HG03045 (cell line): Measurements from ENCODE around the gene LILRA1.
"Not testable (repeated sequence)": the region's sequence is repeated elsewhere in the genome, so short reads cannot be mapped to it uniquely, and the experiment has no call there.

ENCODE experiments used
- ATAC-seq: cut with Tn5 transposase; IDR thresholded peaks from one replicate; pipeline ENCODE4 v1.9.1; 2021; ENCODE audit warnings: mild to moderate bottlenecking, moderate library complexity; ENCODE audit not compliant: unreplicated experiment

LILRA1 gene

DNA sequence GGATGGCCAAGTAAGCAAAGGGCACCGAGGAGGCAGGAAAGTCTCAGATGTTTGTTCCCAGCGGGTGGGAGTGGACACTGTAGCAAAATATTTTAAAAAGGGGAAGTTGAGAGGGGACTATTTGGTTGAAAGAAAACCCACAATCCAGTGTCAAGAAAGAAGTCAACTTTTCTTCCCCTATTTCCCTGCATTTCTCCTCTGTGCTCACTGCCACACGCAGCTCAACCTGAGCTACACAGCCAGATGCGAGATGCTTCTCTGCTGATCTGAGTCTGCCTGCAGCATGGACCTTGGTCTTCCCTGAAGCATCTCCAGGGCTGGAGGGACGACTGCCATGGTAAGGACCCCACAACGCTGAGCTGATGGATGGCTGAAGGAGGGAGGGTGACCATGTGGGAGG lies at the start of gene LILRA1:
Gene LILRA1 (plus strand): TSS at position 188 of the 400 bp plus-strand sequence. CDS start 613 bp downstream, outside the sequence.
- ATAC-seq: not testable (repeated sequence)

DNA sequence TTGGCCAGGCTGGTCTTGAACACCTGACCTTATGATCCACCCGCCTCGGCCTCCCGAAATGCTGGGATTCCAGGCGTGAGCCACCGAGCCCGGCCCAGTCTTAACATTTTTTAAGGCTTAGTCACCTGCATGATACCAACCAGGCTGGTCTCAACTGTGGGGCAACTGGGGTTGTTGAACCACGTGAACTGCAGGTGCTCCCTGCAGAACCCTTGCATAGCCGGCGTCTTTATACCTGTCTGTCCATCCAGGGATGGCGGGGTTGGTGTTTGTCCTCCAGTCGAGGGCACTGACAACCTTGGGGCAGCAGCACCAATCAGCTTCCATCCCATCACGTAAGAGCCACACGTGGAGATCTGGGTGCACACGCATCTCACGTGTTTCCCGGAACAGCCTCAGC lies 44.6 kb upstream of the LILRA1 start:
- no peak for ATAC-seq

DNA sequence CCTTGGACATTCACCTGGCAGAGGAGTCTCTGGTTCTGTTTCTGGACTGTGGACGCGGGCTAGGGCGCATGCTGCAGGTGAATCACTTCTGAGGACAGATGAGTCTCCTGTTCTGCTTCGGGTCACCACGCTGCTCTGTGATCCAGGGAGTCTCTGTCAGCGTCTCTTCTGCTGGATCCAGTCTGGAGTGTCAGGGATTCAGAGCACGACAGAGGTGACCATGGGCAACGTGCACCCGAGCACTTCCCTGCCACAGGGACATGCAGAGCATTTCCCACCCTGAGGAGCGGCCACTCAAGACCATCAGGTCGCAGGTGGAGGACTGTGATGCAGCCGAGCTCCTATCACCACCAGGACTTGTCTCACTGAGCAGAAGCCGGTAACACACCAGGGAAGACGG lies 44.2 kb upstream of the LILRA1 start:
- no peak for ATAC-seq

DNA sequence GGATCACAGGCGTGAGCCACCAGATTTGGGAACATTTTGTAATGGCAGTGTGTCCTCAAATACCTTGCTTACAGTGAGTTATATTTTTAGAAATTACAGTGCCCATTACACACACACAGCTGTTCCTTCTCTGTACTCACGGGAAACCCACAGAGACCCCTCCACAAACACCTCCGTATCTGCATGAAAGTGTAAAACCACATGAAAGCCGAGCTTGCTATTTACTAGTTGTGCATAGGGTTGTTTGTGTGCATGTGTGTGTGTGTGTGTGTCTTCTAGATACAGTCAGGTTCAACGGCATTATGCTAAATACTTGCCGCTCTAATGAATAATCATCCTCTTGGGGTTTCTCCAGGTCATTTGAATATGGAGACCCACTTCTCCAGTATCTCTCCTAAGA lies 42.1 kb upstream of the LILRA1 start:
- no peak for ATAC-seq

DNA sequence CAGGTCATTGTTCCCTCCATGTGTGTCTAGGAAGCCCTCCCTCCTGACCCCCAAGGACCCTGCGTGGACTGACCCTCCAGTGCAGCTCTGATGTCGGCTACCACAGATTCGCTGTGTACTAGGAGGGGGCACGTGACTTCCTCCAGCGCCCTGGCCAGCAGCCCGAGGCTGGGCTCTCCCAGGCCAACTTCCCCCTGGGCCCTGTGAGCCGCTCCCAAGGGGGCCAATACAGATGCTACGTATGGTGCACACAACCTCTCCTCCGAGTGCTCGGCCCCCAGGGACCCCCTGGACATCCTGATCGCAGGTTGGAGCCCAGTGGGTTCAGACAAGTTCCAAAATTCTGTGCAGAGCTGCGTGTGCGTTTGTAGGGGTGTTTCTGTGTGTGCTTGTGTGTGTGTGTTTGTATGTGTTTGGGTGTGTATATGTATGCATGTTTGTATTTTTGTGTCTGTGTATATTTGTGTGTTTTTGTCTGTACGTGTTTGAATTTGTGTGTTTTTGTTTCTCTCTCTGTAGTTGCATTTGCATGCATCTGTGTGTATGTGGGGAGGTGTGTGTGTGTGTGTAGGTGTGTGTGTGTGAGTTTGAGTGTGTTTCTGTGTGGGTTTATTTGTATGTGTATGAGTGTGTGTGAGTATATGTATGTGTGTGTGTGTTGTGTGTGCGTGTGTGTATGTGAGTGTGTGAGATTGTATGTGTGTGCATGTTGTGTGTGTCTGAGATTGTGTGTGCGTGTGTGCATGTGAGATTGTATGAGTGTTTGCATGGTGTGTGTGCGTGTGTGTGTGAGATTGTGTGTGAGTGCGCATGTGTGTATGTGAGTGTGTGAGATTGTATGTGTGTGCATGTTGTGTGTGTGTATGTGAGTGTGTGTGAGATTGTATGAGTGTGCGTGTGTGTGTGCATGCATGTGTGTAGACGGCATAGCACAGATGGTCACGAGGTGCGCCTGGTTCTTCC lies 41.2 kb upstream of the LILRA1 start:
- ATAC-seq: no peak

DNA sequence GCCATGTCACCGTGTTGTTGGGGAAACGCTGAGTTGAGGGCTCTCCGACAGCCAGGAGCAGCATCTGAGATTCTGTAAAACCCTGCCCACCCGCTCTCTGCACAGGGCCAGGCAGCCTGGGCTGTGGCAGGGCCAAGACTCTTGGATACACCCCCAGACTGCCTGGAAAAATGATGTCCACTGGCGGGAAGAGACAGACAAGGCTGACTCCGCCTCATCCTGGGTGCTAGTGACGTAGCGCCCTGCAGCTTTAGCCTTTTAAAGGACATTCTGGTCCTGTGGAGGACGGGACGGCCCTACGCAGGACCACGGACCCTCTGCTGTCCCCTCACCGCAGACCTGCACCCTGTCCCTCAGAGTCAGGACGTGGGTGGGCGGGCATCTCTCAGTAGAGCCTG lies 40.5 kb upstream of the LILRA1 start:
- no peak for ATAC-seq

DNA sequence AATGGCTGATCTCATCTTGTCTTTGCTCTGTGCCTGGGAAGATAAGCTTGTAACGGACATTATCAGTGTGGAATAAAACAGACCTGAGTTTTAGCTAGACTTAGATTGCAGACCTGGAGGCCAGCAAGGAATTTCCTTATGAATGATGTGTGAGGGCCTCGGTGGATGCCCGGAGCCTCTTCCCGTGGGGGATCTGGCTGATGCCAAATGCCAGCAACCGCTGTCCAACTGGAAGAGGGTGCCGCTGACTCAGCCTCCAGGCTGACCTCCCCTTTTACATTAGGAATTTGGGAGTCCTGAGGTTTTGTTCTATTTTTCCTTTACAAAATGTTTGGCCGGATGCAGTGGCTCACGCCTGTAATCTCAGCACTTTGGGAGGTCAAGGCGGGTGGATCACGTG lies 39.4 kb upstream of the LILRA1 start:
- ATAC-seq: no peak

DNA sequence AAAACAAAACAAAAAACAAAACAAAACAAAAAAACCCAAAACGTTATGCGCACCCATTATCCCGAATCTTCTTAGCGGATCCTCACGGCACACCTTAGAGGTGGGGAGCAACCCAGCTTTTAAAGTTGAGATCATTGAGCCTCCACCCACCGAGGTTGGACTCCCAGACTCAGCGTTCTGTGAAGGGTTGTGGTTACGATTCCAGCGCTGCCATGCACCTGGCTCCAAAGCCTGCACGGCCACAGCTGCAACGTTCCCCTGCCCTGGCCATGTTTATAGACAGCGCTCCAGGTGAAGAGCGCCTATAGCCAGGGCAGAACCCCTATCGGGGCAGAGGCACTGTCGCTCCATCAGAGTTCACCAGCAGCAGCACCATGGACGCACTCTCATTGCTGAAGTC lies 38.5 kb upstream of the LILRA1 start:
- no peak for ATAC-seq

DNA sequence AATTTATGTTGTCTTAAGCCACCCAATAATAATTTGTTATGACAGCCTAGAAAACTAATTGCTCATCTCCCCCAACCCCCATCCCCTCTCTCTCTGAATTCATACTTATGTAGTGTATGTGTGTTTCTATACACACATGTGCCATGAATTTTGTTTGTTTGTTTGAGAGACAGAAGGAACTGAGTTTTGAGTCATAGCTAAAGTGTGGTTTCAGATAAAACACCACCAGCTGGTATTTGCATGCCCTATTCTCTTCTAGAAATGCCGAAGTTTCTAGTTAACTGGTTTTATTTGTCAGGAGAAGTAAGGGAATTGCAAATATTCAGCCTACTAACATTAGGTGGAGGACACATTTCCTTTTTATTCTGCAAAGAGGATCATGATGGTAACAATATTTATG lies 37.2 kb upstream of the LILRA1 start:
- ATAC-seq: no peak

DNA sequence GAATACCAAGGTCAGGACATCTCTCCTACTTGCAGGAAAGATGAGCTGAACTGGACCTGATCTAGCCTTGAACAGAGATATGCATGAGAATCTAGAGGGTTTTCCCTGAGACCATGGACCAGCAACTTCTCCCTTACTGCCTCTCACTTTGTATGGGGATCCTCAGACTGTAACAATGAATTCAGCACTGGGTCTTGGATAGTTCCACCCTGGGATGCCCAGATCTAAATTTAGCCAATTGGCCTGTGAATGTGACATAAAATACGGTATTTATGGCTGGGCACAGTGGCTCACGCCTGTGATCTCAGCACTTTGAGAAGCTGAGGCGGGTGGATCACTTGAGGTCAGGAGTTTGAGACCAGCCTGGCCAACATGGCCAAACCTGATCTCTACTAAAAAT lies 35.1 kb upstream of the LILRA1 start:
- ATAC-seq: no peak

DNA sequence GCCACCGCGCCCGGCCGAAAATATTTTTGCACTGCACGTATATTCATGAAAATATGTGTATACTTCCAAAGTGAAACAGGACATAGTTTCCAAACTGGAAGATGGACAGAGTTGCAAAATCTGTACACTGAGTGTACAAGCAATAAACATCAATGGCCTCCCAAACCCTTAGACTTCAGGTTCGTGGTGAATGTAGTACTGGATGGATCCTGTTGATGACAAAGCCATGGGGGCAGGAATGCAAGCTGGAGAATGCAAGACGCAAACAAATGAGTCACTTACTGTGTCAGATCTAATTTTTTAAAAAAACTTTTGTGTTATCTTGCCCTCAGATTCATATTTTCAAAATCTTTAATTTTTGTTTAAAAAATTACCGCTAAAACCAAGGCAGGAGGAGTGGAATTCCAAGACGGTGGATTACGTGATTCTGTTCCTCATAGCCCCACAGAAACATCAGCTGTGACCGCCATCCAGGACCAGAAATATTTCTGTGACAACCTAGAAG lies 32.5 kb upstream of the LILRA1 start:
- ATAC-seq: no peak

DNA sequence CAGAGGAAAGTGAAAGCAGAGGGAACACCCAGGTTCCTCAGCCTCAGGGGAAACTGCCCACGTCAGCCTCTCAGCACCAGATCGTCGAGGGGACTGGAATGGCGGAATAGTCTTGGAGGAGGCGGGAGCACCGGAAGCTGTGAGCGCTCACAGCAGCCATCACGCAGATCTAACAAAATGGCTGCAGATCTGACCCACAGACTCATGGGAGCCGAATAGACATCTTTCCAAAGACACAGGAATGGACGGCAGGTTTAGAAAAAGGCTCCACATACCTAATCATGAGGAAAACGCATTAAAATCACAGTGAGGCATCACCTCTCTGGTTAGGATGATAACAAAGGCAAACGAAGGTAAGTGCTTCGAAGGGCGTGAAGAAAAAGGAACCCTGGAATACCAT lies 31.6 kb upstream of the LILRA1 start:
- no peak for ATAC-seq

DNA sequence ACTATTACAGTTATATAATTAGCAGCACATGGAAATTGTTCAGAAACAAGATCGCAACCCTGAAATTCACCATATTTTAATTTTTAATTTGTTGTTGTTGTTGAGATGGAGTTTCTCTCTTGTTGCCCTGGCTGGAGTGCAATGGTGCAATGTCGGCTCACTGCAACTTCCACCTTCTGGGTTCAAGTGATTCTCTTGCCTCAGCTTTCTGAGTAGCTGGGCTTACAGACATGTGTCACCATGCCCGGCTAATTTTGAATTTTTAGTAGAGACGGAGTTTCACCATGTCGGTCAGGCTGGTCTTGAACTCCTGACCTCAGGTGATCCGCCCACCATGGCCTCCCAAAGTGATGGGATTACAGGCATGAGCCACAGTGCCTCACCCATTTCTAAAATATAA lies 30.2 kb upstream of the LILRA1 start:
- not testable (repeated sequence) for ATAC-seq

DNA sequence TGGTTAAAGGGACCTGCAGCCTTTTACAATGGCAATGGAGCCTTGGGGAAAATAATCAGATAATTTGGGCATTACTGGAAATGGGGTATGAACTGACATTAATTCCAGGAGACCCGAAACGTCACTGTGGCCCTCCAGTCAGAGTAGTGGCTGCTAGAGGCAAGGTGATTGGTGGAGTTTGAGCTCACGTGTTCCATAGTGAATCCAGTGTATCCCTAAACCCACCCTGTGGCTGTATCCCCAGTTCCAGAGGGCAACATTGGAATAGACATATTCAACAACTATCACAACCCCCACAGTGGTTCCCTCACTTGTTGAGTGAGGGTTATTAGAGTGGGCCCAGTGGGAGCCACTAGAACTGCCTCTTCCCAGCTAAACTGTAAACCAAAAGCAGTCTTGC lies 23.1 kb upstream of the LILRA1 start:
- no peak for ATAC-seq

DNA sequence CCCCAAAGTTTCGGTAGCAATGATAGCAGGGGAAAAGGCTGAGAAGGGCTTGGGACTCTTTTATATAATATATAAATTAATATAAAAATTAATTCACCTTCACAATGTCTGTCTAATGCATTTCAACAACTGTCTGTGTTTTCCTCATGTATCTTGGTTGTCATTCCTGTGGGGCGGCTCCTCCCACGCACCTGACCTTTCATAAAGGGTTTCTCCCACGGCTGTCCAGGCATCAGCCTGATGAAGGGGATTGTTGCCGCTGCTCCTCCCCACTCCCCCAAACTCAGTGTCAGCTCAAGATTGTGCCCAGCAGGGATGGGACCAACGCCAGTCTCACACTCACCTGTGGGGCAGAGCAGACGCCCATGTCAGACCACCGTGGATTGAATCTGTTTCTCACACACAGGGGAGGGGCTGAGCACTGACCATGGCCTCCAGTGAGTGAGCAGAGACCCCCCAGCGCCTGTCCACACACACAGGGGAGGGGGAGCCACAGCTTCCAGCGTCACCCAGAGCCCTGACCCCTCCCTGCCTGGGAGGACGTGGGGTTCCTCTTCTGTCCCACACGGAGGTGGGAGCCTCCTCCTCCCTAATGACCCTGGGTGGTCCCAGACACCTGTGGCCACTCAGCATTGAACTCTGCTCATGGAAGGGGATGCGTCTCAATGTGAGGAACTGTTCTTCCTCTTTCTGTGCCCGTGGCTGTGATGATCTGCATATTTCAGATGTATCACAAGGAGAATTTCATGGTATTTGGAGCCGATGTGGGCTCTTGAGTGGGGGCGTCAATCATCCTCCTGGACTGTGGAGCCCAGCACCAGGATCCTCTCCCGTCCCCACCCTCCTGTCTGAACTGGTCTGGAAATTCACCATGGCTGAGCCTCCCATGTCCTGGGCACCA lies 21.5 kb upstream of the LILRA1 start:
- not testable (repeated sequence) for ATAC-seq

DNA sequence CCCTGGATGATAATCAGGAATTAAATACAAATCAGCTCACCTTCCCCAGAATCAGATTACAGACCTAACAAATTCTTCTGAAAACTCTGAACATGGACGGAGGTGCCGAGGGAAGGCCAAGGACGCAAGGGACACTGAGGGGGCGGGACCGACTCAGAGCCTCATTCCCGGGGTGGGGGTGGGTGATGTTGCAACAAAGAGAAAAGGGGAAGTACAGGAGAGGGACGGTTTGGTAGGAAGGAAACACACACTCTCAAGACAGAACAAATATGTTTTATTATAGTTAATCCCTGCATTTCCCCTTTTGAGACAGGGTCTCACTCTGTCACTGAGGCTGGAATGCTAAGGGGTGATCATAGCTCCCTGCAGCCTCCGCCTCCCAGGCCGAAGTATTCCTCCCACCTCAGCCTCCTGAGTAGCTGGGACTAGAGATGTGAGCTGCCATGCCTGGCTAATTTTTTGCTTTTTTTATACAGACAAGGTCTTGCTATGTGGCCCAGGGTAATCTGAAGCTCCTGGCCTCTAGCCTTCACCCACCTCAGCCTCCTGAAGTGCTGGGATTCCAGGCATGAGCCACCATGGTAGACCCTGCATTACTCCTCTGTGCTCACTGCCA lies 20.6 kb upstream of the LILRA1 start:
- ATAC-seq: no peak

DNA sequence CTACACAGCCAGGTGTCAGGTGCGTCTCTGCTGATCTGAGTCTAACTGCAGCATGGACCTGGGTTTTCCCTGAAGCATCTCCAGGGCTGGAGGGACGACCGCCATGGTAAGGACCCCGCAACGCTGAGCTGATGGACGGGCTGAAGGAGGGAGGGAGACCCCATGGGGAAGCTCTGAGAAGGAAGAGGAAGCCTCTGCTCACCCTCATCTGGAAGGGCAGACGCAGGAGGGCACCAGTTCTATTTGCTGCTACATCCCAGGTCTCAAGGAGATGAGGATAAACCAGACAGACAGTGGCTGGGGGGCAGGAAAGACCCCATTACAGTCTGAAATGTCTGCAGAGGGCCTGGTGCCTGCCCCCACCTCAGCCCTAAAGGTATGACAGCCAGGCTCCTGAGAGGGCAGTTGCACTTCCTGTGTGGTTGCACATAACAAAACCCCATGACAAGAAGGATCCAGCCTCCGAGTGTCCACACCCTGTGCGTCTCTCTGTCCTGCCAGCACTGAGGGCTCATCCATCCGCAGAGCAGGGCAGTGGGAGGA lies 20.0 kb upstream of the LILRA1 start, which contains the start of gene LILRA2:
Gene LILRA2 (plus strand): TSS at position 461 of the 543 bp plus-strand sequence. CDS start 89 bp downstream, outside the sequence.
- no peak for ATAC-seq

DNA sequence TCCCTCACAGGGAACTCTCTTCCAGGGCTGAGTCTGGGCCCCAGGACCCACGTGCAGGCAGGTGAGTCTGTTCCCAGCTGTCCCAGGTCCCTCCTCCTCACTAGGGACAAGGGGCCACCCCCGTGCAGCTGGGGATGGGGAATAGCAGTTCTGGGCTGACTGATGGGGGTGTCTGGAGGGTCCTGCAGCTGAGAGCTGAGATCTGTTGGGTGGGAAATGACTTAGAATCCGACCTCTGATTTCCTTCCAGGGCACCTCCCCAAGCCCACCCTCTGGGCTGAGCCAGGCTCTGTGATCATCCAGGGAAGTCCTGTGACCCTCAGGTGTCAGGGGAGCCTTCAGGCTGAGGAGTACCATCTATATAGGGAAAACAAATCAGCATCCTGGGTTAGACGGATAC lies 19.4 kb upstream of the LILRA1 start:
- no peak for ATAC-seq

DNA sequence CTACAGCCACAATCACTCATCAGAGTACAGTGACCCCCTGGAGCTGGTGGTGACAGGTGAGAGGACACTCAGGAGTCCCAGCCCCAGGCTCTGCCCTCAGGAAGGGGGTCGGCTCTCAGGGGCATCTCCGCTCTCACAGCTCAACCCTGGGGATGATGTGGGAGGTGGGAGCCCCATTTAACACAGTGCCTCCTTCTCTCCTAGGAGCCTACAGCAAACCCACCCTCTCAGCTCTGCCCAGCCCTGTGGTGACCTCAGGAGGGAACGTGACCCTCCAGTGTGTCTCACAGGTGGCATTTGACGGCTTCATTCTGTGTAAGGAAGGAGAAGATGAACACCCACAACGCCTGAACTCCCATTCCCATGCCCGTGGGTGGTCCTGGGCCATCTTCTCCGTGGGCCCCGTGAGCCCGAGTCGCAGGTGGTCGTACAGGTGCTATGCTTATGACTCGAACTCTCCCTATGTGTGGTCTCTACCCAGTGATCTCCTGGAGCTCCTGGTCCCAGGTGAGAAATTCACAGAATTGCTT lies 18.8 kb upstream of the LILRA1 start:
- no peak for ATAC-seq

DNA sequence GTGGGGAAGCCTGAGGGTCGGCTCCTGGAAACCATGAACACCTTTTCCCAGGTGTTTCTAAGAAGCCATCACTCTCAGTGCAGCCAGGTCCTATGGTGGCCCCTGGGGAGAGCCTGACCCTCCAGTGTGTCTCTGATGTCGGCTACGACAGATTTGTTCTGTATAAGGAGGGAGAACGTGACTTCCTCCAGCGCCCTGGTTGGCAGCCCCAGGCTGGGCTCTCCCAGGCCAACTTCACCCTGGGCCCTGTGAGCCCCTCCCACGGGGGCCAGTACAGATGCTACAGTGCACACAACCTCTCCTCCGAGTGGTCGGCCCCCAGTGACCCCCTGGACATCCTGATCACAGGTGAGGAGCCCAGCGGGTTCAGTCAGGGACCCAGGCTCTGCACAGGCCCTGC lies 18.2 kb upstream of the LILRA1 start:
- ATAC-seq: not testable (repeated sequence)
